ENCODE data around the gene CXCL3.
A peak's percentile ranks its signal among the peaks of the same experiment; 100 is the strongest.
"Not testable (repeated sequence)": the region's sequence is repeated elsewhere in the genome, so short reads cannot be mapped to it uniquely, and the experiment has no call there.

The CXCL3 gene
- long read RNA-seq, donor 1, partial matches to known transcripts: 0 of 1 reads
- long read RNA-seq, donor 1, other reads (novel, unspliced or antisense): 0 of 1 reads
- long read RNA-seq, donor 2: 0 reads
- long read RNA-seq, donor 3: 0 reads
- long read RNA-seq, donor 4: 0 reads
- long read RNA-seq, donor 5: 0 reads
- long read RNA-seq, donor 6: 0 reads
- long read RNA-seq, donor 7: 0 reads
- long read RNA-seq, donor 8: 0 reads

DNA sequence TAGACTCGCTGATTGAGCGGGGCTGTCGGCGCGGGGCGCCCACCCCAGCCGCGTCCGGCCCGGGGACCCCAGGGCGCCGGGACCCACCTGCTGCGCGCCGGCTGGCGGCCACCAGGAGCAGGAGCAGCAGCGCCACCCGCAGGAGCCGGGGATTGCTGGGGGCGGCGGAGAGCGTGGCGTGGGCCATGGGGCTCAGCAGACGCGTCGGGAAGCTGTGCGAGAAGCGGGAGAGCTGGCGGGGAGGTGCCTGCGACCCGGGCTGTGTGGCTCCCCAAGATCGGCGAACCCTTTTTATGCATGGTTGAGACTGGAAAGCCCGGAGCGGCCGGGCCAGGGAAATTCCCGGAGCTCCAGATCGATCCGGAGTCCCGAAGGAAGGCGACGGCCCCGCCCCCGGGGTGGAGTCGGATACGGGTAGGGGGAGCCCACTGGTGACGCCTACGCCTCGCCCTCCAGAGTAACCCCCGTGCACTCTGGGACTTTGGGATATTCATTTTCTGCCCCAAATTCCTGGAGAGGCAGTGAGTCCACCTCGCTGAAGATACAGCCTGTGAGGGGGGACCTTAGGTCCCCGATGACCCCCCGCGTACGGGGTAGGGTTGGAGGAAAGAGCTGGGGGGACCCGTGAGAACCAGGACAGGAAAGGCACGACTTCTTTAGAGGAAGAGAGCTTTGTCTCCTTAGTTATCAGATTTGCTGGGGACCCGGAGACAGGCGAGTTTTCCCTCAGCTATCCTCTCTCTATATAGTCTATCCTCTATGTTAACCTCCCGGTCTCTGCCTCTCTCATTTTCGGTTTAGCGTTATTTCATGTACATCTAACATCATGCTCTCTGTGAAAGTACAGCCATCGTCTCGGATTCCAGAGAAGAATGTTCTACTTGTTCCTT, at the start of gene CXCL3:
Gene CXCL3, minus strand, starts transcription at position 265 of the 890 bp plus-strand sequence. Its CDS starts 78 bp downstream, at position 187.
- DNase-seq: peak; percentile 78

- no peak for DNase-seq
These were observed 49.0 kb upstream of the CXCL3 start for GRCh38 chr4:74087481-74087880.

DNA sequence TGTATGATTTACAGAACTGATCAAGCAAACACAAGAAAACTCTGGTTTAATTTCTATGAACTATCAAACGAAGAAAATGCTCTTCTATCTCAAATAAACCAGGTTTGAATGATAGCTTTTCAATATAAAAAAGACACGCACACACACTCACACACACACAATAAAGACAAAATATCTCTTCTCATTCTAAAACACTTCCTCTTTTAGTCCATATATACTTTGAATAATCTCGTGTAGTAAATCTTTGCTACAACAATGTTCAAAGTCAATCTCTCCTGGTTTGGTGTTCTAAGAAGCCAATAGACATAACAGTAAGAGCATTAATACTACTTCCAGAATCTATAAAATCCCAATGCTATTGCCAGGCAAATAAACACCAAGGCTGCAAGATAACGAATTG, 47.2 kb upstream of the CXCL3 start:
- no peak for DNase-seq

- DNase-seq: no peak
These were observed 46.5 kb upstream of the CXCL3 start for GRCh38 chr4:74084984-74085383.

DNA sequence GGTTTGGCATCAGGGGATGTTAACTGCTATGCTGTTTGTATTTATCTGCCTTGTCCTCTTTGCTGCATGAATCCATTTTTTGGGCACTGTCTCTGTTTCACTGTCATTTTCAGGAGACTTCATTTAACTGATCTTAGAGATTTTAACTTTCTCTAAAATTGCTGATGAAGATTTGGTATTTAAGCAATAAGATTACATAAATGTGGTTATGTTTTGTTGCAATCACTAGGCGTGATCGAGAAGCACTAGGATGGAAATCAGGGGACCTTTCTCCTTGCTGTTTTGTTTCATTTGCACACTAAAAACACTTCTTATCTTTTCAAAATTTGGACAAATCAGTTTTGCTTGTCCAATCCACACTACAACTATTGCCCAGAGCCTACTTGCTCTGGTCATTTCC, 45.1 kb upstream of the CXCL3 start:
- DNase-seq: no peak

- DNase-seq: no peak
These were observed 42.5 kb upstream of the CXCL3 start for GRCh38 chr4:74081035-74081434.

- not testable (repeated sequence) for DNase-seq
These were observed 41.9 kb upstream of the CXCL3 start for GRCh38 chr4:74080351-74080750.

GRCh38 chr4:74079024-74079423, 40.5 kb upstream of the CXCL3 start:
- DNase-seq: not testable (repeated sequence)

- DNase-seq: no peak
These were observed 34.9 kb upstream of the CXCL3 start for GRCh38 chr4:74073358-74073757.

DNA sequence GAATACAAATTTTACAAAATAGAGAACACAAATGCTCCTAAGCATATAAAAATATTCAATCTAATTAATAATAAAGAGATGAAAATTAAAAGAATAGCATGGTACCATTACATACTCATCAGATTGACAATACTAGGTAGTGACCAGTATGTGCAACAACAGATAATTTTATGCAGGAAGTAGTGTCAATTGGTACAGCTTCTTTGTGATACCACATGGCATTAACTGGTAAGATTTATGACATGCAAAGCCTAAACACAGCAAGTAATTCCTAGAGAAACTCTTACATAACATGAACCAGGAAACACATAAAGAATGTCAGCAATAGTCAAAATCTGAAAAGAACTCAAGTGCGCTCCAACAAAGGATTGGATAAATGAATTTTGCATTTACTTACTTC, 34.2 kb upstream of the CXCL3 start:
- DNase-seq: no peak

DNA sequence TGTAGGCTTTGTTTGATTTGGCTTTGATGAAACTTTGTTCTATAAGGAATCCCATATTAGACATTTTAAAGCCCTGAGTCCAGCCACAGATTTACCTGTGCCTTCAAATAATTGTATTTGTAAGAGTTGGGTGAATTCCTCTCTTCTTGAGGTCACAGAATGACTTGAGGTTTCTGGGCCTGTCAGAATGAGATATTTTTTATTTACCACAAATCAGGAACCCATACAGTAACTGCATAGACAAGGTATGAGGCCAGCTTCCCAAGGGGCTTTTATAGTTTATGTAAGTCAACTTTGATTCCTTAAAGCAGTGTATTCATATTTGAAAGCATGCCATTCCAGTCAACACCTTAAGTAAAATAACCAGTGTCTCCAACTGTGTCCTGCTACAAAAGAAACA, 29.1 kb upstream of the CXCL3 start:
- no peak for DNase-seq

GRCh38 chr4:74066232-74066631, 27.7 kb upstream of the CXCL3 start:
- DNase-seq: no peak

- no peak for DNase-seq
These were observed 26.7 kb upstream of the CXCL3 start for GRCh38 chr4:74065115-74065642.

GRCh38 chr4:74063859-74064258, 25.4 kb upstream of the CXCL3 start:
- DNase-seq: no peak

GRCh38 chr4:74062953-74063352, 24.5 kb upstream of the CXCL3 start:
- DNase-seq: no peak

- no peak for DNase-seq
These were observed 22.9 kb upstream of the CXCL3 start for GRCh38 chr4:74061430-74061829.

DNA sequence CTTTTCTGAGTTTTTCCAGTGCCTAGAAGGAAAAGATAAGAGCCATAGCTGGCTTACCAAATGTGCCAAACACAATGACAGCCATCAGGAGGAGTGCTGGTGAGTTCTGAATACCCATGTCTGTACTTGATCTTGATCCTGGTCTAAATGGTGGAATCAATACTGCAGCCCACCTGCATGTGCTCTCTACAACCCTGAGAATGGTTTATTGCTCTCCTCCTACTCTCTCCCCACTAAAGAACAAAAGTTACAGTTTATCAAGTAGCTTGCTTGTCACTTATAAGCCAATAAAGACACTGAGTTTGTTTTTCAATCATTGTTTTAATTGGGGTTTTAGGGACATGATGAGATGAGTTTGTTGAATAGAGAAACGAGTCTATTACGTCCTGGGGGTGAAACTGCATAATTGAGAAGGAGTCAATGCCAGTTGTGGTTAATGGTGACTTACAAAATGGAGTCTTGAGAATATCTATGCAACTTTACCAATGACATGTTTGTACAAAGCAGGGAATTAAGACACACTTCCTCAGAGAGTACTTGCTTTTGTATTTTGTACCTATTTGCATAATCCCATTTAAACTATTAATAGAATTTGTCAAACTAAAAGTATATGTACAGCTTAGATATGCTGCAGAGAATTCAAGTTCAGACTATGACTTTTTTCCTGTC, 20.8 kb upstream of the CXCL3 start:
- no peak for DNase-seq

- no peak for DNase-seq
These were observed 19.7 kb upstream of the CXCL3 start for GRCh38 chr4:74058048-74058651.

DNA sequence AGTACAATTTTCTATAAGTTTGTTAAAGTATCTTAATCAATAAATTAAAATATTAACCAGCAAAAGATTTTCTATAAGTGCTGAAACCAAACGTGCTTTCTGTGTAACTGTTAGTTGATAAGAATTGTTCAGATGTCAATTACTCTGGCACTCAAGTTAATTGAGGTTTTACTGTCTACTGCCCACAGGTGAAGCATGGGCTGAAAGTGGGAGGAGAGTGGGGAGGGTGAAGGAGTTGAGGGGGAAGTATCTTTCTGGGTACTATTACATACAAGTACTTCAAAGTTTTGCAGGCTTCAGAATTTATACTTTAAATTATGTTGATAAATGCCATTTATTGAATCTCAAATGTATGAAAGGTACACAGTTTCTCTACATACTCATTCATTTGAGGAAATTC, 19.1 kb upstream of the CXCL3 start:
- no peak for DNase-seq

- DNase-seq: no peak
These were observed 18.5 kb upstream of the CXCL3 start for GRCh38 chr4:74056858-74057562.

GRCh38 chr4:74056114-74056857, 17.8 kb upstream of the CXCL3 start:
- no peak for DNase-seq

Data from right kidney (tissue), 9 donors.